ENCODE data around the gene MLST8.

DNA sequence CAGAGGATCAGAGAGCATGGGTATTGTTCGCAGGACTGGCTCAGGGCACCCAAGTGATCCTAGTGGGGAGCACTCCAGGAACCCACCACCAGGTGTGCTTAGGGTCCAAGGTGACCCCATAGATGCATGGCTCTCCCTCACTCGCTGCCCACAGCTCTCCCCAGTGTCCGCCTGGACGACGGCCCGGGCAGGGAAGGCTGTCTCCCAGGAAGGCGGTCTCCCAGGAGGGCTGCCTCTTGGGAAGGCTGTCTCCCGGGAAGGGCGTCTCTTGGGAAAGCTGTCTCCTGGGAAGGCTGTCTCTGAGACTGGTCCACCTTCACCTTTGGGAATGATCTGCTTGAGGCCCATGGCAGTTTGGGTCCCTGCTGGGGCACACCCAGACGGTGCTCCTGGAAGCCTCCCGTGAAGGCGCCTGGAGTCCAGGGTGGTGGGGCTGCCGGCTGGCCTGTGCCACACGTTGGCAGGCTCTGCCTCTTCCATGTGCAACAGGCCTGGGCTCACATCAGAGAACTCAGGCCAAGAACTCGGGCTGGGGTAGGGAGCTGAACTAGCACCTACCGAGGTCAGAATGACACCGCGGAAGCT, 41.1 kb downstream of the MLST8 start:
- TF ChIP-seq, protein P1, sequence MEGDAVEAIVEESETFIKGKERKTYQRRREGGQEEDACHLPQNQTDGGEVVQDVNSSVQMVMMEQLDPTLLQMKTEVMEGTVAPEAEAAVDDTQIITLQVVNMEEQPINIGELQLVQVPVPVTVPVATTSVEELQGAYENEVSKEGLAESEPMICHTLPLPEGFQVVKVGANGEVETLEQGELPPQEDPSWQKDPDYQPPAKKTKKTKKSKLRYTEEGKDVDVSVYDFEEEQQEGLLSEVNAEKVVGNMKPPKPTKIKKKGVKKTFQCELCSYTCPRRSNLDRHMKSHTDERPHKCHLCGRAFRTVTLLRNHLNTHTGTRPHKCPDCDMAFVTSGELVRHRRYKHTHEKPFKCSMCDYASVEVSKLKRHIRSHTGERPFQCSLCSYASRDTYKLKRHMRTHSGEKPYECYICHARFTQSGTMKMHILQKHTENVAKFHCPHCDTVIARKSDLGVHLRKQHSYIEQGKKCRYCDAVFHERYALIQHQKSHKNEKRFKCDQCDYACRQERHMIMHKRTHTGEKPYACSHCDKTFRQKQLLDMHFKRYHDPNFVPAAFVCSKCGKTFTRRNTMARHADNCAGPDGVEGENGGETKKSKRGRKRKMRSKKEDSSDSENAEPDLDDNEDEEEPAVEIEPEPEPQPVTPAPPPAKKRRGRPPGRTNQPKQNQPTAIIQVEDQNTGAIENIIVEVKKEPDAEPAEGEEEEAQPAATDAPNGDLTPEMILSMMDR (optimal IDR thresholded peaks at IDR 0.05 in 1 of 3, IDR thresholded peaks at IDR 0.05 in 1 of 3, conservative IDR thresholded peaks at IDR 0.05 in 1 of 3; ENCODE audit: extremely low read depth in 1 of 3, insufficient read depth in 2 of 3, low read length in 3 of 3) = no peak
- TF ChIP-seq EZH2 (IDR thresholded peaks at IDR 0.05; ENCODE audit: low read length) = no peak

All from keratinocyte (primary cell).